ENCODE measurements around the gene ARL5A.
"Not testable (repeated sequence)": the region's sequence is repeated elsewhere in the genome, so short reads cannot be mapped to it uniquely, and the experiment has no call there.

The ARL5A gene

GRCh38 chr2:151794422-151794821 lies 33.8 kb downstream of the ARL5A start:
- FAIRE-seq = not testable (repeated sequence)

DNA sequence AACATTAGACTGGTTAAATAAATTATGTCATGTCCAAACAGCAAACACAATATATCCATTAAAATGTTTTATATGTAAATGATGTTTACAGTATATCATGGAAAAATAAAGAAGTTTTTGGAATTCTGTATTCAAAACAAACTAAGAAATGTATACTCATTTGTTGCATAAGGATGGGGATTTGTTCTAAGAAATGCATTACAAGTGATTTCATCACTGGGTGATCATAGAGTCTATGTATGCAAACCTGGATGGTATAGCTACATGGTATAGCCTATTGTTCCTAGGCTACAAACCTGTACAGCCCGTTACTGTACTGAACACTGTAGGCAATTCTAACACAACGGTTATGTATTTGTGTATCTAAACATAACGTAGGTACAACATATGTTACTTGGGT lies 35.1 kb downstream of the ARL5A start:
- FAIRE-seq = peak; percentile 5

GRCh38 chr2:151792589-151792988 lies 35.6 kb downstream of the ARL5A start:
- FAIRE-seq = no peak

DNA sequence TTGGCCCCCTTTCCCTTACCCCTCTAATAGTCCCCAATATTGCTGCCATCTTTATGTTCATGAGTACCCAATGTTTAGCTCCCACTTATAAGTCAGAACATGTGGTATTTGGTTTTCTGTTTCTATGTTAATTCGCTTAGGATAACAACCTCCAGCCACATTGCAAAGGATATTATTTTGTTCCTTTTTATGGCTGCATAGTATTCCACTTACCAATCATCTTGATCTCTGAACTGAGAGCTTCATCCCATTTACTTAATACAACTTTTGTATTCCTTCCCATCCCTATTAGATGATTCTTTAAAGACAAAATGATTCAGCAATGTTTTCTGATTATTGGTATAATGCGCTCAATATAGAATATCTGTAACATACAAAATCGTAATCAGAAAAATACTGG lies 36.7 kb downstream of the ARL5A start:
- FAIRE-seq = no peak

DNA sequence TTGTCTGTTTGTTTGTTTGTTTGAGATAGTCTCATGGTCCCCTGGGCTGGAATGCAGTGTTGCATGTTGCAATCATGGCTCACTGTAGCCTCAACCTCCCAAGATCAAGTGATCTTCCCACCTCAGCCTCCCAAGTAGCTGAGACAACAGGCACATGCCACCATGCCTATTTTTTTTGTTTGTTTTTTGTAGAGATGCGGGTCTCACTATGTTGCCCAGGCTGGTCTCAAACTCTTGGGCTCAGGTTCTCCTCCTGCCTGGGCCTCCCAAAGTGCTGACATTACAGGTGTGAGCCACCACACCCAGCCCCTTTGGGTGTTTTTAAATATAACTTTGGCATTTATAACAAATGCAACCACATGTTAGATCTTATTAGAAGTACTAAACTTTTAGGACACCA lies 37.5 kb downstream of the ARL5A start:
- no peak for FAIRE-seq

GRCh38 chr2:151789055-151789834 lies 39.0 kb downstream of the ARL5A start:
- FAIRE-seq = no peak

DNA sequence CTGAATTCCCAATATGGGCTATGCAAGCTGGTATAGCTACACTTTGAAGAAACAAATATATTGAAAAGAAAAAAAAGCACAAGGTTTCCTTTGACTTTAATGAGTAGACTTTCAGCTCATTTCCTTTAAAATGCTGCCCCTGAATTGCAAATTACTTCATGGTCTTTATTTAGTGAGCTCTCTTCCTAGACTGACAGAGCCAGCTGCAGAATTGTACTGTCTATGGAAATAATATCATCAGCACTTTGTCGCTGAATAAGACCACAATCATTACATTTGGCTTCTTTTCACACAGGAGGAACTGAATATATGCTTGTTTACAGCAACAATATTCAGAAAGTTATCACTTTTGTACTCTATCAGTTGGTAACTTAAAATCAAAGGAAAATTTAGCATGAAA lies 41.7 kb downstream of the ARL5A start:
- FAIRE-seq = no peak

- no peak for FAIRE-seq
These were observed 42.1 kb downstream of the ARL5A start for GRCh38 chr2:151786077-151786476.

DNA sequence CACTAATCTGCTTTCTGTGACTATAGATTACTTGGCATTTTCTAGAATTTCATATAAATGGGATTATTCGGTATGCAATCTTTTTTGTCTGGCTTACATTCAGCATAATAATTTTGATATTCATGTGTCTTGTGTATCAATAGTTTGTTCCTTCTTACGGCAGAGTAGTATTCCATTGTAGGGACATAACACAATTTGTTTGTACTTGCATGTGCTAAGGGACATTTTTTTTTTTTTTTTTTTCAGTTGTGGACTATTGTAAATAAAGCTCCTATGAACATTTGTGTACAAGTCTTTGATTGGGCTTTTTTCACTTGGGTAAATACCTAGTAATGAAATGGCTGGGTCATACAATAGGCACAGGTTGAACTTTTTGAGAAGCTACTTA lies 45.1 kb downstream of the ARL5A start:
- no peak for FAIRE-seq

DNA sequence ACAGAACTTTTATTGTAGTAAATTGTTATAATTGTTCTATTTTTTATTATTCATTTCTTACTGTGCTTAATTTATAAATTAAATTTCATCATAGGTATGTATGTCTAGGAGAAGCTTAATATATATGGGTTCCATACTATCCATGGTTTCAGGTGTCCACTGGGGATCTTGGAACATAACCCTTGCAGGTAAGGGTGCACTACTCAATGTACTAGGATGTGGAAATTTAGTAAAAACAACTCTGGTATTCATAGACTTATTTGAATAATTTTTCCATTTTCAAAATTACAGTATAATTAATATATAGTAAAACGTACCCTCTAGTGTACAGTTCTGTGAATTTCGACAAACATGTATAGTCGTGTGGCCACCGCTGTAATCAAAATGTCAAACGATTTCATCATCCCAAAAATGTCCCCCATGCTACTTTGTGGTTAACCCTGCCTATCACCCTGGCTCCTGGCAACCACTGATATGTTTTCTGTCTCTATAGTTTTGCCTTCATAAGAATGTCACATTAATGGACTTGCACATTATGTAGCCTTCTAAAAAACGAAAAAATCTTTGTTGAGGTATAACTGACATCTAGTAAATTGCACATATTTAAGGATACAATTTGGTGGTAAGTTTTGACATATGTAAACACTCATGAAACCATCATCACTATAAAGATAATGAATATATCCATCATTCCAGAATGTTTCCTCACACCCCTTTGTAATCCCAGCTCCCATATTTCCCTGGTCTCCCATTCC lies 45.7 kb downstream of the ARL5A start:
- no peak for FAIRE-seq

- no peak for FAIRE-seq
These were observed 46.6 kb downstream of the ARL5A start for GRCh38 chr2:151781642-151782041.

- no peak for FAIRE-seq
These were observed 47.3 kb downstream of the ARL5A start for GRCh38 chr2:151780938-151781337.

DNA sequence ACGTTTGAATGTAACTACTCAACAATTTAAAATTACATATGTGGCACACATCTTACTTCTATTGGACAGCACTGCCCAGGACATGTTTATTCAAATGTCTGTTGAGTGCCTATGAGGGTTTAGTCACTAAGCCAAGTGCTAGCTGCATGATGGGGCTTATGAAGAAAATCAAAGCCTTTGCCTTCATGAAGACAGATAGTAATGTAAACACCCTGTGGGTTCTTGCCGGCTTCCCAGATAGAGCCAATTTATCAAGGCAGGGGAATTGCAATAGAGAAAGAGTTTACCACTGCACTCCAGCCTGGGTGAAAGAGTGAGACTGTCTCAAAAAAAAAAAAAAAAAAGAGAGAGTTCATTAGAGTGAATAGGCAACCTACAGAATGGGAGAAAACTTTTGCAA lies 50.3 kb downstream of the ARL5A start:
- no peak for FAIRE-seq

GRCh38 chr2:151777487-151777886 lies 50.7 kb downstream of the ARL5A start:
- no peak for FAIRE-seq

DNA sequence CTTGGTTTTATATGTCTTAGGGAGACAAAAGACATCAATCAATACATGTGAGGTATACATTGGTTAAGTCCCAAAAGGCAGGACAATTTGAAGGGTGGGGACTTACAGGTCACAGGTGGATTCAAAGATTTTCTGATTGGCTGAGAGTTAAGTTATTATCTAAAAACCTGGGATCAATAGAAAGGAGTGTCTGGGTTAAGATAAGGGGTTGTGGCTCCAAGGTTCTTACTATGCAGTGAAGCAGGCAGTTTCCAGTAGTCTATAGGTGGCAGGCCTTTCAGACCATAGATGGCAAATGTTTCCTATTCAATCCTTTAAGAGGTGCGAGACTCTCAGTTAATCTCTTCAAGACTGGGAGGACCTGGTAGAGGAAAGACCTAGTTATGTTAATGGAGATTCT lies 51.9 kb downstream of the ARL5A start:
- FAIRE-seq = no peak

DNA sequence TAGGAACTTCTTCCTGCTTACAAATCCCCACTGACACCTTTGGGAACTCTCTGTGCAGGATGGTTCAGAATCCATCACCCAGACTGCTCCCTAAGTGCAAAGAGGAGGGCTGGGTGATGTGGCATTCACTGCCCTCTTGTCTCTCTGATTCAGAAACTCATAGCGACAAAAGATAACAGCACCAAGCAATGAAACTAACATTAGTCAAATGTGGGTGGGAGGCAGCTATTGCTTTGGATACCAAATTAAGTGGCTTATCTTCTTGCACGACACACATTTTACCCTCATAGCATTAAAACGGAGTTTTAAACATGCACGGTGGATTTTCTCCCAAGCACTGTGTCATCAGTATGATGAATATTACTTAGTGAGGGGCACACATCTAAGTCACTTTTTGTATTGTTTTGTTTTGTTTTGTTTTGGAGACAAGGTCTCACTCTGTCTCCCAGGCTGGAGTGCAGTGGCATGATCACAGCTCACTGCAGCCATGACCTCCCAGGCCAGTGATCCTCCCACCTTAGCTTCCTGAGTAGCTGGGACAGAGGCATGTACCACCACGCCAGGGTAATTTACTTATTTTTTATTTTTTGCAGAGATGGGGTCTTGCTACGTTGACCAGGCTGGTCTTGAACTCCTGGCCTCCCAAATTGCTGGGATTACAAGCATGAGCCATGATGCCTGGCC lies 53.0 kb downstream of the ARL5A start:
- no peak for FAIRE-seq

- no peak for FAIRE-seq
These were observed 53.7 kb downstream of the ARL5A start for GRCh38 chr2:151774506-151774905.

DNA sequence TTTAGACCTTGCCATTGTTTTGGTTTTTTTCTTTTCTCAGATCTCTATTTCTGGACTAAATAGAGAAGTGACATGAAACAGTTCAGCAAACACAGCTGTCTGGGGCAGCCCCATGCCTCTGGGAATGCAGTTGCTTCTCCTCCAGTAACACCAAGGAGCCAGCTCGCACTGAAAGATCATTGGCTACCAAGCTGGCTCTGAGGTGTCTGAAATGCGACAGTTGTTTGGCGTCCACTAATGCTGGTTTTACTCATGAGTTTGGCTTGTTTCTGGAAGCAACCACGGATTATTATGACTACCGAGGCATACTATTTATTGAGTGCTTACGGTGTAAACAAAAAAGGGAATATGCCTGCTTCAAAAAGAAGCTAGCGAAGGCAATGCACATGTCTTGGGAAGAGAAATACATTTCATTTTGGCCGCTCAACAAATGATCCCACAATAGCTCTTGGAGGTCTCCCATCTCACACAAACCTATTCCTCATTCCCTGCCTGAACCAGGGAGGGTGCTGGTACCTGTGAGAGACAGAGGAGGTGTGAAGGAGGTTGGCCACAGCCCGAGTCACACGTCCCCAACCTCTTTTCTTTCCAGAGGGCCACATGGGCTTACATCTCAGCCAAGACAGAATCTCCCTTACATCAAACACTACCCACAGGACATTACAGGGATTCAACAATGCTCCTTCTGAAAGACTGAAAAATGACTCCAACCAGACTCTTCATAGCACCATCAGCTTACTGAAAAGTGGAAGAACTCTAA lies 56.4 kb downstream of the ARL5A start:
- FAIRE-seq = no peak

GRCh38 chr2:151770995-151771394 lies 57.2 kb downstream of the ARL5A start:
- FAIRE-seq = no peak

- no peak for FAIRE-seq
These were observed 58.6 kb downstream of the ARL5A start for GRCh38 chr2:151769606-151770005.

GRCh38 chr2:151767536-151767935 lies 60.7 kb downstream of the ARL5A start:
- no peak for FAIRE-seq

DNA sequence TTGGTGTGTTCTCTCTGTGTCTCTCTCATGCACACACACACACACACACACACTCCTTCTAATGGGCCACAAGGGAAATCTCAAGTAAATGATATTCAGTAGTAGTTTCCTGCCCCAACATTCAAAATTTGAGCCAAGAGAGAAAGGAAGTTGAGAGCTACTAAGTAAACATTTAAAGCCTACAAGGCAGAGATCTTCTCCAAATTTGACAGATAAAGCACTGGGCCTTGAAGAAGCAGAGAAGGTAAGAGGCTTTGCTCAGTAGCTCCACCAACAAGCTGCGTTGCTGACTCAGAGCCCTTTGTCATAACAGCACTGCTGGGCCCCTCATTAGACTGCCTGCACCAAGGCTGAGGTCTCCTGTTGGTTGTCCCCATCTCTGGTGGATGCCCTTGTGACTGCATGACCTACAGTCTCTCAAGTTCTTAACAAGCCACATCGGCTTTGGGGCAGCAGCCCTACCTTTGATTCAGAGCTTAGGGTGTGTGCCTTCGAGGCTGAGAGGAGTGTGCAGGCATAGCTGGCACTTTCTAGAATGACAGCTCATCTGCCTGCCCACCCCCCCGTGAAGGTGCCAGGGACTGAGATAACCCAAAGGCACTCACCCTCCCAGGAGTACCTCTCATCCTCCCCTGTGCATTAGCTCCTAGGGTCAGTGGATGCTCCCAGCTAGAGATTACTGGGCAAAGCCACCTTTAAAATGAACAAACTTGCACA lies 61.6 kb downstream of the ARL5A start:
- no peak for FAIRE-seq
